ENCODE results near the gene GALNTL6. TPM values are rescaled to one million over a fixed set of nuclear protein-coding genes. Genes with fewer than 3 reads are reported as not detected.

GALNTL6 gene
- polyA plus RNA-seq, 1 experiment, result not detected

- H3K27me3 ChIP-seq (ENCODE audit: control insufficient read depth, insufficient read depth, low read length), result no peaks in the 10 kb centered on the region
- ChIA-PET CTCF (no interaction called here), POLR2A (no interaction called here)
- no peak overlapping the region for H3K4me3 ChIP-seq (ENCODE audit: low read depth, low read length)
- DNase-seq (ENCODE audit: low read depth, low spot score), result no peak
- no peak overlapping the region for H3K27ac ChIP-seq (ENCODE audit: low read depth, low read length)
- TF ChIP-seq CTCF (IDR thresholded peaks at IDR 0.05; ENCODE audit: low read depth, low read length), result no peak
- H3K9me3 ChIP-seq (ENCODE audit: control insufficient read depth, insufficient read depth, low read length), result no peaks in the 10 kb centered on the region
These were observed 237.7 kb downstream of the GALNTL6 start for GRCh38 chr4:172050911-172051310.

DNA sequence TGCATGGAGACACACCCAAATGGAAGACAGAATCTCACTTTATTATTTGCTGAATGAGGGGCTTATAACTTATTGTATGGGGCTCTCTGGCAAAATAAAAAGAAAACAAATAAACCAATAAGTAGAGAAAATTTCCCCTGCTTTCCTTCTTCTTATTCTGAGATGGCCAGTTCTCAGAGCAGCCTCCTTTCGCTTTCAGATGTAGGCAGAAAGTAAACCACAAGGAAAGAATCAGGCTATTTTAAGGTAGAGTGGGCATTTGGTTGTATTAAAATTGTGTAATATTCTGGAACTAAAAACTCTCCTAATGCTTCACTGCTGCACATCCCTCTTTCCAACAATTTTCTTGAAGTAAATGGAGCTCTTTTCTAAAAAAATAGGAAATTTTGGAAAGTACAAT is 241.8 kb downstream of the GALNTL6 start:
- H3K27ac ChIP-seq (ENCODE audit: low read depth, low read length), result no peak overlapping the region
- no peak for DNase-seq (ENCODE audit: low read depth, low spot score)
- no peaks in the 10 kb centered on the region for H3K27me3 ChIP-seq (ENCODE audit: control insufficient read depth, insufficient read depth, low read length)
- CTCF ChIA-PET, result no interaction called here
- POLR2A ChIA-PET, result no interaction called here
- H3K9me3 ChIP-seq (ENCODE audit: control insufficient read depth, insufficient read depth, low read length), result no peaks in the 10 kb centered on the region
- H3K4me3 ChIP-seq (ENCODE audit: low read depth, low read length), result no peak overlapping the region
- no peak for TF ChIP-seq CTCF (IDR thresholded peaks at IDR 0.05; ENCODE audit: low read depth, low read length)

- H3K27me3 ChIP-seq (ENCODE audit: control insufficient read depth, insufficient read depth, low read length), result no peaks in the 10 kb centered on the region
- no peak overlapping the region for H3K4me3 ChIP-seq (ENCODE audit: low read depth, low read length)
- no peaks in the 10 kb centered on the region for H3K9me3 ChIP-seq (ENCODE audit: control insufficient read depth, insufficient read depth, low read length)
- no peak for TF ChIP-seq CTCF (IDR thresholded peaks at IDR 0.05; ENCODE audit: low read depth, low read length)
- no peak overlapping the region for H3K27ac ChIP-seq (ENCODE audit: low read depth, low read length)
- DNase-seq (ENCODE audit: low read depth, low spot score), result no peak
- POLR2A ChIA-PET, result no interaction called here
- CTCF ChIA-PET, result no interaction called here
These were observed 242.3 kb downstream of the GALNTL6 start for GRCh38 chr4:172055498-172055897.

DNA sequence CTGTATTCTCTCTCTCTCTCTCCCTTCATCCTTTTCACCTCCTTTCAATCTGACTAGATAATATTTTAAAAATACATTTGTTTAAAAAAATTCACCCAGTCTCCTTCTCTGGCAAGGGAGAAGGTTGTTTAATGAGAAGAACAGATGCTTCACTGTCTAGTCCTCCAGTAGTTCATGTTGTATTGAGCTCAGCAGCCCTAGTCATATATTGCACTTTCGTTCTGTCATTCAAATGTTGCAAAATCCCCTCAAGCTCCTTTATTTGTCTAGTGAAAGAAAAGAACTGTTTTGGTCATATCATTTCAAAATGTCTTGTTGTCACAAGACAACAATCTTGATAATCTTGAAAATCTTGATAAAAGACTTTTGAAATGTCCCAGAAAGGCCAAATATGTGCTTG is 248.0 kb downstream of the GALNTL6 start:
- POLR2A ChIA-PET, result no interaction called here
- H3K9me3 ChIP-seq (ENCODE audit: control insufficient read depth, insufficient read depth, low read length), result no peaks in the 10 kb centered on the region
- TF ChIP-seq CTCF (IDR thresholded peaks at IDR 0.05; ENCODE audit: low read depth, low read length), result no peak
- CTCF ChIA-PET, result no interaction called here
- DNase-seq (ENCODE audit: low read depth, low spot score), result no peak
- H3K4me3 ChIP-seq (ENCODE audit: low read depth, low read length), result no peak overlapping the region
- no peaks in the 10 kb centered on the region for H3K27me3 ChIP-seq (ENCODE audit: control insufficient read depth, insufficient read depth, low read length)
- H3K27ac ChIP-seq (ENCODE audit: low read depth, low read length), result no peak overlapping the region

DNA sequence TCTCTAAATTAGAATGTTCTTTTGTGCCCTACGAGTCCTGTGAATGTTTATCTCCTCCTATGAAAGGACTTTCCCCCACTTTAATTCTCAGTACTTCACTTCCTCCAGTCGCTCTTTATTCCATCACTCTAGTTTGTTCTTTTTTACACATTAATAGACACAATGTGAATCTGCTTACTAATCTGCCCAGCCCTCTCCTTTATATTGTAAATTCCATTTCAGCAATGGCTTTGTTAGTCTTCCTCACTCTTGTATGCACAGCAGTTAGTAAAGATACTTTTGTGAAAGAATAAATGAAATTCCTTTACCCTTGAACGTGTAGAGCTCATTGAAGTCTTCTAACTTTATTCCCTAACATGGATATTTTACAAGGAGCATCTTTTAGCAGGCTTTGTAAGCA is 255.3 kb downstream of the GALNTL6 start:
- TF ChIP-seq CTCF (IDR thresholded peaks at IDR 0.05; ENCODE audit: low read depth, low read length), result no peak
- Histone ChIP-seq H3K9me3 (ENCODE audit: control insufficient read depth, insufficient read depth, low read length) (no peaks in the 10 kb centered on the region), H3K4me3 (ENCODE audit: low read depth, low read length) (no peak overlapping the region), H3K27ac (ENCODE audit: low read depth, low read length) (no peak overlapping the region), H3K27me3 (ENCODE audit: control insufficient read depth, insufficient read depth, low read length) (no peaks in the 10 kb centered on the region)
- DNase-seq (ENCODE audit: low read depth, low spot score), result no peak
- POLR2A ChIA-PET, result no interaction called here
- CTCF ChIA-PET, result no interaction called here
